Ammon's horn (tissue), 1 donor: Measurements from ENCODE around the gene SPN.
A peak's percentile ranks its signal among the peaks of the same experiment; 100 is the strongest.
"Not testable (repeated sequence)": the region's sequence is repeated elsewhere in the genome, so short reads cannot be mapped to it uniquely, and the experiment has no call there.

Source experiments
- DNase-seq: peaks from one replicate; pipeline ENCODE4 v3.0.0-alpha.2; 2016; ENCODE audit warnings: low spot score

Gene SPN

DNA sequence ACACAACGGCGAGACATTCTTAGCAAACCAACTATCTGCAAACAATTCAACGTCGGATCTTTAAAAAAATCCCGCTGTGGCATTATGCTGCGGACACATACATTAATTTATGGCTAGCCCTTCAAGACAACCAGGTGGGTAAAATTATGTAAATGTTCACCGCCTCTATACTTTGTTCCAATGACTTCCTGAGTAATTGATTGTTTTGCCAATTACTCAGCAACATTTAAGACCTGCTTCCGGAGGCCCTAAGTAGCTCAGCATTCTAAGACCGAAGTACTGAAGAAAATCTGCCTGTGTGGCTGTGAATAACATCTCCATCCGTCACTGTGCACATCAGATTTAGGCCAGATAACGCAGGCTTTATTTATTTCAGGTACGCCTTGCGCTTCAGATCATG, 39.2 kb downstream of the SPN start:
- DNase-seq: no peak

- no peak for DNase-seq
Measured at GRCh38 chr16:29705030-29705429, 42.0 kb downstream of the SPN start.

DNA sequence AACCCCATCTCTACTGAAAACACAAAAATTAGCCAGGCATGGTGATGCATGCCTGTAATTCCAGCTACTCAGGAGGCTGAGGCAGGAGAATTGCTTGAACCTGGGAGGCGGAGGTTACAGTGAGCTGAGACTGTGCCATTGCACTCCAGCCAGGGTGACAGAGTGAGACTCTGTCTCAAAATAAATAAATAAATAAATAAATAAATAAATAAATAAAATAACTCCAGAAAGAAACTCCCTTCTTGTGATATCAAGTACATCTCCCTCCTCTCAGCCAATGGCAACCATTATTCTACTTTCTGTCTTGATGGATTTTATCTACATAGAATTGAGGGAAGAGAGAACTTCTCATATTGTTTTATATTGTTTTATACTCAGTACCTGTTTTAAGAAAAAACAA, 44.1 kb downstream of the SPN start:
- DNase-seq: not testable (repeated sequence)

- DNase-seq: no peak
Measured at GRCh38 chr16:29708917-29709600, 46.0 kb downstream of the SPN start.

- DNase-seq: not testable (repeated sequence)
Measured at GRCh38 chr16:29709657-29710056, 46.6 kb downstream of the SPN start.

DNA sequence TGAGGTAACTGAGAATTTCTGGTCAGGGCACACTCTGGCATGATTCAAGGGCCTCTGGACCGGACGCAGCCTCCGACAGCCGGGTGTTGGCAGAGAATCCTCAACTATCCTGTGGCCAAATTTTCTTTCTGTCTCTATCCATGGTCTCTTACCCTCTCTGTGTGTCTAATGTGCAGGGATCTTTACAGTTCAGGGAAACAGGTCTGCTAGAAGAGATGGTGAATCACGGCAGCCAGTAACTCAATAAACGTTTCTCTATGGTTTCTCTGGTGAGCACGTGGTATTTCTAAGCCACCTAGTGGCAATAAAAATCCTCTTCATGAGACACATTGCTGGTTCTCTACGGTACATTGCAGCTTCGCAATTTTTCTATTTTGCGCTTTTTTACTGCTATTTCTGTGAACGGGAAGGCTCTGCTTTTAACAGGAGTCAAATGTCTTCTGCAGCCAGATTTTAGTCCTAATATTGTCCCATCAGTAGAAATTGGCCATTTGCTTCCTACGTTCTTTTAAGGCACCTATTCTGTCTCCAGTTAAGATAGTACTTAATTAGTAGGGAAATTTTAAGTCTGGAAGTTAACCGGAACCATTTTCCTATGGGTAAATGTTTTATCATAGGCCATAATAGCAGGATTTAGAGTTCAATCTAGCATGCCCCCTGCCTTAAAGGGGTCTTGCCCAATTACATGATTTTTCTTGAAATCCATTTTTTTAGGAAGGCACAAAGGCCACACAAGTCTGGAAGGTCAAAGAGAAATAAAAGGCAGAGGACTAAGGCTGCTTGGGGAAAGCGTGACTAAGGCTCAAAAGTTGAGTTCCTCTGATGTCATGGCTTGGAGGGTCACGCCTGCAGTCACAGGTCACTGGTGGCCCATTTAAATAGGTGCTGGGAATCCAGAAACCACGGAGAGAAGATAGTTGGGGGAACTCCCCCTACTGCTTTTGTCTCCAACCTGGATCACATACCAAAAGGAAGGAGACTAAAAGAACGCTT, 47.5 kb downstream of the SPN start:
- DNase-seq: peak; percentile 74

GRCh38 chr16:29712809-29713208, 49.8 kb downstream of the SPN start:
- DNase-seq: no peak

- DNase-seq: no peak
Measured at GRCh38 chr16:29714396-29714795, 51.3 kb downstream of the SPN start.

- no peak for DNase-seq
Measured at GRCh38 chr16:29714972-29715371, 51.9 kb downstream of the SPN start.

DNA sequence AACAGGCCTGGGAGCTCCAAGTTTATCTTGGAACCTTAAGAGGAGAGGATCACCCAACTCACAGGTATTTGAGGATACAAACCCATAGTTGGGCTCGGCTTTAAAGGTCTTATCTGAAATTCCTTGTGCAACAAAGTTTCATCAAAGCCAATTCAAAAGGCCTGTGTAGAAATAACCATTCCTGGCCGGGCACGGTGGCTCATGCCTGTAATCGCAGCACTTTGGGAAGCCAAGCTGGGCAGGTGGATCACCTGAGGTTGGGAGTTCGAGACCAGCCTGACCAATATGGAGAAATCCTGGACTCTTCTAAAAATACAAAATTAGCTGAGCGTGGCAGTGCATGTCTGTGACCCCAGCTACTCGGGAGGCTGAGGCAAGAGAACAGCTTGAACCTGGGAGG, 54.1 kb downstream of the SPN start:
- DNase-seq: no peak

GRCh38 chr16:29719063-29719462, 56.0 kb downstream of the SPN start:
- no peak for DNase-seq
